ENCODE results near the gene CBX8.

GRCh38 chr17:79794659-79795511 is 2.0 kb downstream of the CBX8 start:
- TF ChIP-seq CTCF (IDR thresholded peaks at IDR 0.05; ENCODE audit: low read depth, low read length) = no peak
- TF ChIP-seq MYC (IDR thresholded peaks at IDR 0.05; ENCODE audit: low read depth, low read length) = no peak
